Large intestine (tissue), 3 donors: ENCODE data around the gene ALMS1. TPM values are rescaled to one million over a fixed set of nuclear protein-coding genes. Genes with fewer than 3 reads are reported as not detected.
A peak's percentile ranks its signal among the peaks of the same experiment; 100 is the strongest.
"Not testable (repeated sequence)": the region's sequence is repeated elsewhere in the genome, so short reads cannot be mapped to it uniquely, and the experiment has no call there.

Source experiments
- DNase-seq, 2 donors: peaks; one replicate each; pipeline versions ENCODE4 v3.0.0 to v3.0.0-alpha.2; 2013
- H3K27ac ChIP-seq: one replicate; pipeline ENCODE4 v1.5.1; 2013; ENCODE audit warnings: low read length
- H3K27me3 ChIP-seq: 2 replicates; pipeline ENCODE4 v1.6.1; 2013; ENCODE audit warnings: low read length; ENCODE audit not compliant: control insufficient read depth, insufficient read depth
- H3K36me3 ChIP-seq: 2 replicates; pipeline ENCODE4 v1.6.1; 2013; ENCODE audit warnings: low read length; ENCODE audit not compliant: control insufficient read depth, insufficient read depth
- H3K4me1 ChIP-seq: one replicate; pipeline ENCODE4 v1.6.1; 2013; ENCODE audit warnings: low read length; ENCODE audit not compliant: control insufficient read depth, insufficient read depth
- H3K4me3 ChIP-seq: one replicate; pipeline ENCODE4 v1.5.1; 2013; ENCODE audit warnings: low read length
- H3K9me3 ChIP-seq: one replicate; pipeline ENCODE4 v1.6.1; 2013; ENCODE audit warnings: mild to moderate bottlenecking, low read depth, low read length, moderate library complexity; ENCODE audit not compliant: control insufficient read depth
- WGBS: methylation state at CpG from one replicate; pipeline ENCODE4 v1.1.5; 2013; ENCODE audit warnings: low lambda C conversion rate; ENCODE audit not compliant: insufficient coverage; 5-methylcytosine and 5-hydroxymethylcytosine counted together
- polyA plus RNA-seq: library from polyadenylated mRNA; unstranded; fragments of 120-200 nt; gene quantifications from one replicate; pipeline ENCODE4 v1.2.1, GENCODE V29; 2013

ALMS1 gene
- polyA plus RNA-seq, 1 donor = 22.5 TPM

GRCh38 chr2:73640511-73640911 lies 254.9 kb downstream of the ALMS1 start:
- Histone ChIP-seq H3K4me3 (no peak overlapping the region), H3K27me3 (no peaks in the 10 kb centered on the region), H3K9me3 (peaks cover 4% of the 10 kb centered on the region), H3K4me1 (peaks cover 10% of the 10 kb centered on the region), H3K36me3 (no peaks in the 10 kb centered on the region), H3K27ac (no peak overlapping the region)
- WGBS = no CpG with 5 or more reads among the region's 1 CpG
- peak in 1 of 2 donors; percentile 8 for DNase-seq

- Histone ChIP-seq H3K27ac (no peak overlapping the region), H3K36me3 (no peaks in the 10 kb centered on the region), H3K9me3 (peaks cover 4% of the 10 kb centered on the region), H3K4me3 (no peak overlapping the region), H3K4me1 (peaks cover 10% of the 10 kb centered on the region), H3K27me3 (no peaks in the 10 kb centered on the region)
- WGBS = no CpG with 5 or more reads among the region's 19 CpGs
- no peak for DNase-seq
Observed at GRCh38 chr2:73640946-73641766, 255.5 kb downstream of the ALMS1 start.

- no CpG with 5 or more reads among the region's 3 CpGs for WGBS
Observed at GRCh38 chr2:73641767-73642062, 256.1 kb downstream of the ALMS1 start.

GRCh38 chr2:73642338-73643018 lies 256.8 kb downstream of the ALMS1 start, which contains the start of gene NAT8:
Gene NAT8 (minus strand): TSS chr2:73642422. CDS start chr2:73641628, 794 bp downstream.
- H3K27me3 ChIP-seq = no peaks in the 10 kb centered on the region
- WGBS = 100% methylated on average over 1 of the region's 13 CpGs
- peaks cover 4% of the 10 kb centered on the region for H3K9me3 ChIP-seq
- no peaks in the 10 kb centered on the region for H3K36me3 ChIP-seq
- no peak within 1 kb of the TSS for H3K4me3 ChIP-seq
- no peak for DNase-seq
- no peak within 1 kb of the TSS for H3K27ac ChIP-seq
- H3K4me1 ChIP-seq = peaks cover 10% of the 10 kb centered on the region

More at GRCh38 chr2:73641767-73642062, 256.1 kb downstream of the ALMS1 start:
- DNase-seq = no peak
- peaks cover 4% of the 10 kb centered on the region for H3K9me3 ChIP-seq
- no peaks in the 10 kb centered on the region for H3K27me3 ChIP-seq
- H3K27ac ChIP-seq = no peak overlapping the region
- no peaks in the 10 kb centered on the region for H3K36me3 ChIP-seq
- peaks cover 10% of the 10 kb centered on the region for H3K4me1 ChIP-seq
- no peak overlapping the region for H3K4me3 ChIP-seq

GRCh38 chr2:73647690-73648089 lies 262.1 kb downstream of the ALMS1 start:
- not testable (repeated sequence) for H3K36me3 ChIP-seq
- WGBS = no CpG with 5 or more reads among the region's 10 CpGs

GRCh38 chr2:73651591-73652230 lies 266.1 kb downstream of the ALMS1 start:
- Histone ChIP-seq H3K4me3 (no peak overlapping the region), H3K36me3 (no peaks in the 10 kb centered on the region), H3K27me3 (no peaks in the 10 kb centered on the region), H3K27ac (no peak overlapping the region), H3K4me1 (no peaks in the 10 kb centered on the region), H3K9me3 (no peaks in the 10 kb centered on the region)
- 71% methylated on average over 1 of the region's 6 CpGs for WGBS
- DNase-seq = no peak

More at GRCh38 chr2:73647690-73648089, 262.1 kb downstream of the ALMS1 start:
- H3K27me3 ChIP-seq, H3K9me3 ChIP-seq, H3K27ac ChIP-seq, H3K4me3 ChIP-seq, H3K4me1 ChIP-seq, DNase-seq: not testable (repeated sequence)

- no peaks in the 10 kb centered on the region for H3K36me3 ChIP-seq
- H3K4me3 ChIP-seq = no peak overlapping the region
- H3K4me1 ChIP-seq = no peaks in the 10 kb centered on the region
- no peak overlapping the region for H3K27ac ChIP-seq
- no CpG with 5 or more reads among the region's 3 CpGs for WGBS
- no peak for DNase-seq
- no peaks in the 10 kb centered on the region for H3K9me3 ChIP-seq
- no peaks in the 10 kb centered on the region for H3K27me3 ChIP-seq
Observed at GRCh38 chr2:73652348-73652747, 266.7 kb downstream of the ALMS1 start.

GRCh38 chr2:73654175-73654574 lies 268.5 kb downstream of the ALMS1 start:
- no peaks in the 10 kb centered on the region for H3K36me3 ChIP-seq
- H3K27me3 ChIP-seq = no peaks in the 10 kb centered on the region
- H3K4me1 ChIP-seq = no peaks in the 10 kb centered on the region
- no peak overlapping the region for H3K27ac ChIP-seq
- no peaks in the 10 kb centered on the region for H3K9me3 ChIP-seq
- DNase-seq = no peak
- H3K4me3 ChIP-seq = no peak overlapping the region
- WGBS = 44% methylated on average over 1 of the region's 2 CpGs
